Measurements from ENCODE around the gene OPTC.

OPTC gene

GRCh38 chr1:203555511-203556046, 61.6 kb downstream of the OPTC start:
- DNase-seq (ENCODE audit: low read depth) = no peak
- no peak overlapping the region for H3K4me3 ChIP-seq (ENCODE audit: low read length)
- no peak for TF ChIP-seq CTCF (conservative IDR thresholded peaks at IDR 0.05; ENCODE audit: low read depth, low read length)

GRCh38 chr1:203556047-203556851, 62.3 kb downstream of the OPTC start:
- TF ChIP-seq CTCF (conservative IDR thresholded peaks at IDR 0.05; ENCODE audit: low read depth, low read length) = no peak
- DNase-seq (ENCODE audit: low read depth) = no peak
- H3K4me3 ChIP-seq (ENCODE audit: low read length) = no peak overlapping the region

- H3K4me3 ChIP-seq (ENCODE audit: low read length) = no peak overlapping the region
- DNase-seq (ENCODE audit: low read depth) = no peak
- no peak for TF ChIP-seq CTCF (conservative IDR thresholded peaks at IDR 0.05; ENCODE audit: low read depth, low read length)
Measured at GRCh38 chr1:203557390-203557789, 63.4 kb downstream of the OPTC start.

GRCh38 chr1:203558064-203558760, 64.3 kb downstream of the OPTC start:
- no peak for TF ChIP-seq CTCF (conservative IDR thresholded peaks at IDR 0.05; ENCODE audit: low read depth, low read length)
- H3K4me3 ChIP-seq (ENCODE audit: low read length) = no peak overlapping the region
- peak; percentile 98 for DNase-seq (ENCODE audit: low read depth)

Data from retinal pigment epithelial cell (primary cell).